PC-9 (cell line): Measurements from ENCODE around the gene ANKRD33B. TPM values are rescaled to one million over a fixed set of nuclear protein-coding genes. Genes with fewer than 3 reads are reported as not detected.

Experiments used
- BruUV-seq: library from RNA; stranded (reverse); fragments of 400-500 nt; replicated peaks from 2 replicates; lab custom pipeline; 2021; lab: Mats Ljungman, UMichigan
- CTCF ChIA-PET: fragments of 300-600 bp; sonication (Branson Sonifier 250); formaldehyde crosslinking; loops from one replicate; lab custom pipeline; 2022; ENCODE audit warnings: antibody characterized with exemption; lab: Charles Lee
- POLR2A ChIA-PET: fragments of 300-600 bp; sonication (Branson Sonifier 250); formaldehyde crosslinking; loops from one replicate; lab custom pipeline; 2022; ENCODE audit warnings: antibody characterized with exemption; ENCODE audit not compliant: unreplicated experiment; lab: Charles Lee
- DNase-seq, 2 experiments: peaks; one replicate each; pipeline versions ENCODE4 v3.0.0 to v3.0.0-alpha.2; 2015 to 2022; ENCODE audit warnings: mixed read lengths in 1 of 2
- H2AFZ ChIP-seq: fragments of 200-600 bp; sonication (generic); 2 replicates; pipeline ENCODE4 v1.8.1; 2017; ENCODE audit warnings: antibody characterized with exemption
- H3F3A ChIP-seq: fragments of 200-600 bp; sonication (generic); 2 replicates; pipeline ENCODE4 v1.8.1; 2017; ENCODE audit warnings: antibody characterized with exemption, mild to moderate bottlenecking, low read depth; ENCODE audit not compliant: insufficient read depth
- H3K27ac ChIP-seq: fragments of 200-600 bp; sonication (generic); 2 replicates; pipeline ENCODE4 v1.6.1; 2016; ENCODE audit warnings: mixed run types
- H3K27me3 ChIP-seq: fragments of 200-600 bp; sonication (generic); 2 replicates; pipeline ENCODE4 v1.6.1; 2016; ENCODE audit warnings: low read depth, mixed run types; ENCODE audit not compliant: insufficient read depth
- H3K36me3 ChIP-seq: fragments of 200-600 bp; sonication (generic); 2 replicates; pipeline ENCODE4 v1.6.1; 2016; ENCODE audit warnings: low read depth, mixed run types
- H3K4me1 ChIP-seq: fragments of 200-600 bp; sonication (generic); replicated peaks from 2 replicates; pipeline ENCODE4 v1.6.1; 2016; ENCODE audit warnings: mixed run types; ENCODE audit not compliant: insufficient read depth
- H3K4me2 ChIP-seq: fragments of 200-600 bp; sonication (generic); 2 replicates; pipeline ENCODE4 v1.6.1; 2017; ENCODE audit warnings: mixed run types
- H3K4me3 ChIP-seq: fragments of 200-600 bp; sonication (generic); 2 replicates; pipeline ENCODE4 v1.6.1; 2016; ENCODE audit warnings: mixed run types
- H3K79me2 ChIP-seq: fragments of 200-600 bp; sonication (generic); 2 replicates; pipeline ENCODE4 v1.6.1; 2017; ENCODE audit warnings: low read depth, mixed run types
- H3K9me2 ChIP-seq: fragments of 200-600 bp; sonication (generic); 2 replicates; pipeline ENCODE4 v1.8.1; 2017; ENCODE audit warnings: mild to moderate bottlenecking; ENCODE audit not compliant: insufficient read depth
- H3K9me3 ChIP-seq: fragments of 200-600 bp; sonication (generic); 2 replicates; pipeline ENCODE4 v1.8.1; 2016; ENCODE audit warnings: low read depth; ENCODE audit not compliant: insufficient read depth
- H4K20me1 ChIP-seq: fragments of 200-600 bp; sonication (generic); 2 replicates; pipeline ENCODE4 v1.8.1; 2017; ENCODE audit not compliant: insufficient read depth
- EZH2 ChIP-seq: fragments of 200-600 bp; sonication (generic); IDR thresholded peaks from 2 replicates; pipeline ENCODE4 v1.8.0; 2017; ENCODE audit warnings: antibody characterized with exemption, low read depth
- intact Hi-C: fragments of 100-400 bp; cut with micrococcal nuclease; formaldehyde crosslinking; loops from one replicate; pipeline ENCODE4 v1.10.0; 2022; ENCODE audit not compliant: unreplicated experiment
- total RNA-seq: library from RNA; stranded (reverse); gene quantifications from 2 replicates; pipeline ENCODE4 v1.2.3, GENCODE V29; 2021
- TF ChIP-seq, protein P1 (sequence below): fragments of 200-600 bp; sonication (generic); conservative IDR thresholded peaks from 2 replicates; pipeline ENCODE4 v1.6.1; 2017; ENCODE audit warnings: mixed run types, antibody characterized with exemption, mild to moderate bottlenecking, moderate library complexity

The ANKRD33B gene
- total RNA-seq, 1 experiment from 2014 or later, result 32.1 TPM

DNA sequence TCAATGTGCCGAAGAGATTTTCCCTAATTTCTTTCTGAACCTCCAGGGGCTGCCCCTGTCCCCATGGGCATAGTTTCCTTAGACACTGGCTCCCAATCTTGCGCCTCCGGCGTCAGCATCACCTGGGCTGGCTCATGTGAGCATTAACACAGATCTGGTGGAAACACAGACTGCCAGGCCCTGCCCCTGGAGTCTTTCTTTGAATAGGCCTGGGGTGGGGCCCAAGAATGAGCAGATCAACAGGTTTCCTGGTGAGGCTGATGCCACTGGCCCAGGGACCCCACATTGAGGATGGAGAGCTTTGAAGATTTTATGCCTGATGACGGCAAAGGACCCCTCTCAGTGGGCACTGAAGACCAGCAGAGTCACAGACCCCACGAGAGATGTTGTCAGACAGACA, 60.8 kb downstream of the ANKRD33B start:
- no TSS peak for BruUV-seq
- ChIA-PET CTCF (no interaction called here), POLR2A (no interaction called here)
- Histone ChIP-seq H4K20me1 (no peaks in the 10 kb centered on the region), H3K79me2 (no peaks in the 10 kb centered on the region), H3F3A (peaks cover 15% of the 10 kb centered on the region), H3K4me3 (no peak overlapping the region), H3K27ac (no peak overlapping the region), H3K36me3 (no peaks in the 10 kb centered on the region), H3K4me1 (peaks cover 7% of the 10 kb centered on the region), H3K9me2 (no peaks in the 10 kb centered on the region), H2AFZ (no peak overlapping the region), H3K27me3 (no peaks in the 10 kb centered on the region), H3K9me3 (no peaks in the 10 kb centered on the region), H3K4me2 (no peak overlapping the region)
- intact Hi-C loops, result no loop called here
- TF ChIP-seq, protein P1, sequence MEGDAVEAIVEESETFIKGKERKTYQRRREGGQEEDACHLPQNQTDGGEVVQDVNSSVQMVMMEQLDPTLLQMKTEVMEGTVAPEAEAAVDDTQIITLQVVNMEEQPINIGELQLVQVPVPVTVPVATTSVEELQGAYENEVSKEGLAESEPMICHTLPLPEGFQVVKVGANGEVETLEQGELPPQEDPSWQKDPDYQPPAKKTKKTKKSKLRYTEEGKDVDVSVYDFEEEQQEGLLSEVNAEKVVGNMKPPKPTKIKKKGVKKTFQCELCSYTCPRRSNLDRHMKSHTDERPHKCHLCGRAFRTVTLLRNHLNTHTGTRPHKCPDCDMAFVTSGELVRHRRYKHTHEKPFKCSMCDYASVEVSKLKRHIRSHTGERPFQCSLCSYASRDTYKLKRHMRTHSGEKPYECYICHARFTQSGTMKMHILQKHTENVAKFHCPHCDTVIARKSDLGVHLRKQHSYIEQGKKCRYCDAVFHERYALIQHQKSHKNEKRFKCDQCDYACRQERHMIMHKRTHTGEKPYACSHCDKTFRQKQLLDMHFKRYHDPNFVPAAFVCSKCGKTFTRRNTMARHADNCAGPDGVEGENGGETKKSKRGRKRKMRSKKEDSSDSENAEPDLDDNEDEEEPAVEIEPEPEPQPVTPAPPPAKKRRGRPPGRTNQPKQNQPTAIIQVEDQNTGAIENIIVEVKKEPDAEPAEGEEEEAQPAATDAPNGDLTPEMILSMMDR, result no peak
- no peak for TF ChIP-seq EZH2
- no peak for DNase-seq

DNA sequence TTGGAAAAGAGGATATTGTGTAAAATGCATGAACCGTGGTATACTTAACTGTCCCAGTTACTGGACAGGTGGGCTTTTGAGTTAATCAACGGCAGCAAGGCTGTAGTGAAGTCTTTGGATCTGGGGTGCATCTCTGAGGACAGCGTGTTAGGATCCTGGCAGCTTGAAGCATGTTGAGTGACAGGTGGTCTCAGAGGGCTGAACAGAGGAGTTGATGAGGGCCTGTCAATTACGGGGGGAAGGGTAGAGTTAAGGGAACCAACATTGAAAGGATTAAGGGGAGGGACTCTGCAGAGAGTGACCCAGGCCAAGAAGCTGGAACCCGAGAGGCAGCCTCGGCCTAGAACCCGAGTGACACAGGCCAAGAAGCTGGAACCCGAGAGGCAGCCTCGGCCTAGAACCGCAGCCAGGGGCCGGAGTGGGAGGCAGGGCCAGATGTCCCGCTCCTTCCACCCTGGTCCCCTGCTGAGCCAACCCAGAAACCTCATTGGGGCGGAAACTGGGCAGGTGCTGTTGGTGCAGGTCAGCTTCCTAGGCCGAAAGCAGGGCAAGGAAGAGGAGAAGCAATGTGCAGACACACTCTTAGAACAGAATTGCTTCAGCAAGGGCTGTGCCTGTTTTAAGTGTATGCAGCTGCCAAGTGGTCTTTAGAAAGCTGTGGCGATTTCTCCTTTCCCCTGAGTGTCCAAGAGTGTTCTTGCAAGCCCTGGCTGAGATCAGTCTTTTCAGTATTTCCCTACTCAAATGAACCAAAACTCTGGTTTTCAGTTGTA, 62.0 kb downstream of the ANKRD33B start:
- no TSS peak for BruUV-seq
- TF ChIP-seq EZH2, result no peak
- TF ChIP-seq, protein P1, result no peak
- POLR2A ChIA-PET, result interaction anchor here (0.5 kb wide), 1 partner anchor 50 kb away, joined by 6 read pairs; no protein-coding TSS in a partner anchor

DNA sequence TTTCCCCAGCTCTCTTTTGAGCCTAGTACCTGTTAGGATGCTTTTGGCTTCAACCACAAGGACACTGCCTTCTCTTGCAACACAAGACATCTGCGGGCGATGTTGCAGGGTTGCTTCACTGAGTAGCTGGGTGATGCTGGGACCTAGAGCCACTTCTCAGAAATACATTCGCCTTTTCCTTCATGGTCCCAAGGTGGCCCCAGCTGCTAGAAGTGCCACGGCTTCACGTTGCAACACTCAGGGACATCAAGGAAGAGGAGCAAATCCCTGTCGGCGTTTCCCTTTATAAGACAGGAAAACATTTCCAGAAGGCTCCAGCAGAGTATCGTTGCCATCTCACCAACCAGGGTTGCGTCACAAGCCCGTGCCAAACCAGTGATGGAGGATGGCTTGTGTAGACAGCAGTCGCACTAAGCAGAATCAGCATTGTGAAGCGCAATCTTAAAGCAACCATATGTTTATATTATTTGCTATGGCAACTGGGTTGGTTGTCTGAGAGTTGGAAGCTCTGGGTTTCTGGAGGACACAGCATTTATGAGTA, 62.7 kb downstream of the ANKRD33B start:
- H3K4me3 ChIP-seq, result no peak overlapping the region
- H3K27me3 ChIP-seq, result no peaks in the 10 kb centered on the region
- no peak for TF ChIP-seq EZH2
- TF ChIP-seq, protein P1, result no peak
- no peaks in the 10 kb centered on the region for H3K36me3 ChIP-seq
- H3K9me3 ChIP-seq, result no peaks in the 10 kb centered on the region
- POLR2A ChIA-PET, result interaction anchor here (0.5 kb wide), 2 partner anchors 51 to 60 kb away, joined by 3 to 6 read pairs; no protein-coding TSS in a partner anchor
- no peak overlapping the region for H2AFZ ChIP-seq
- H3K4me1 ChIP-seq, result peaks cover 7% of the 10 kb centered on the region
- H3K27ac ChIP-seq, result no peak overlapping the region
- H3K9me2 ChIP-seq, result no peaks in the 10 kb centered on the region
- CTCF ChIA-PET, result interaction anchor here (1.1 to 4.3 kb wide), 5 partner anchors 18 to 173 kb away, joined by 3 to 69 read pairs (median 4); no protein-coding TSS in a partner anchor
- H4K20me1 ChIP-seq, result no peaks in the 10 kb centered on the region
- H3F3A ChIP-seq, result peaks cover 15% of the 10 kb centered on the region
- H3K4me2 ChIP-seq, result no peak overlapping the region
- no peak for DNase-seq
- no peaks in the 10 kb centered on the region for H3K79me2 ChIP-seq
- intact Hi-C loops, result loop anchor here (1.0 kb wide), 1 partner anchor 147 kb away; no protein-coding TSS in a partner anchor
- no TSS peak for BruUV-seq

More for the DNA sequence above, 62.0 kb downstream of the ANKRD33B start:
- no peaks in the 10 kb centered on the region for H3K9me2 ChIP-seq
- H3F3A ChIP-seq, result peaks cover 15% of the 10 kb centered on the region
- H3K79me2 ChIP-seq, result no peaks in the 10 kb centered on the region
- intact Hi-C loops, result no loop called here
- H3K4me1 ChIP-seq, result peaks cover 7% of the 10 kb centered on the region
- DNase-seq, result no peak
- H3K36me3 ChIP-seq, result no peaks in the 10 kb centered on the region
- H3K27me3 ChIP-seq, result no peaks in the 10 kb centered on the region
- H4K20me1 ChIP-seq, result no peaks in the 10 kb centered on the region
- no peak overlapping the region for H3K4me2 ChIP-seq
- no peak overlapping the region for H3K4me3 ChIP-seq
- no peak overlapping the region for H3K27ac ChIP-seq
- CTCF ChIA-PET, result interaction anchor here (4.3 kb wide), 1 partner anchor 172 kb away, joined by 69 read pairs; no protein-coding TSS in a partner anchor
- H2AFZ ChIP-seq, result no peak overlapping the region
- H3K9me3 ChIP-seq, result no peaks in the 10 kb centered on the region
